ENCODE measurements around the gene PARP1.

- TF ChIP-seq EZH2 (IDR thresholded peaks at IDR 0.05; ENCODE audit: insufficient read depth, poor library complexity, severe bottlenecking): no peak
- no peak for TF ChIP-seq EZH2phosphoT487 (IDR thresholded peaks at IDR 0.05; ENCODE audit: insufficient read depth, low read depth)
These were observed 63.2 kb downstream of the PARP1 start for GRCh38 chr1:226344441-226345259.
